RCC 7860 (cell line): ENCODE data around the gene PCSK4.

Source experiments
- DNase-seq: peaks from one replicate; pipeline ENCODE4 v3.0.0-alpha.2; 2015; ENCODE audit warnings: low spot score
- FAIRE-seq: peaks from 2 replicates; lab custom pipeline; 2012; peaks lifted over from hg19 to GRCh38; lab: Jason Lieb, UNC

The PCSK4 gene

GRCh38 chr19:1472231-1473084, 17.7 kb downstream of the PCSK4 start:
- FAIRE-seq, result no peak
- no peak for DNase-seq

- no peak for FAIRE-seq
- DNase-seq, result no peak
Observed at GRCh38 chr19:1471515-1472160, 18.5 kb downstream of the PCSK4 start.

GRCh38 chr19:1471010-1471514, 19.1 kb downstream of the PCSK4 start:
- no peak for DNase-seq
- FAIRE-seq, result no peak

GRCh38 chr19:1470305-1471009, 19.7 kb downstream of the PCSK4 start:
- FAIRE-seq (no peak), DNase-seq (no peak)

GRCh38 chr19:1470055-1470304, 20.2 kb downstream of the PCSK4 start:
- FAIRE-seq, result no peak
- no peak for DNase-seq

- FAIRE-seq, result no peak
- no peak for DNase-seq
Observed at GRCh38 chr19:1469255-1470054, 20.7 kb downstream of the PCSK4 start.

- DNase-seq (no peak), FAIRE-seq (no peak)
Observed at GRCh38 chr19:1468821-1469254, 21.3 kb downstream of the PCSK4 start.

- no peak for FAIRE-seq
- no peak for DNase-seq
Observed at GRCh38 chr19:1468274-1468820, 21.8 kb downstream of the PCSK4 start.

- no peak for DNase-seq
- FAIRE-seq, result no peak
Observed at GRCh38 chr19:1467490-1468273, 22.5 kb downstream of the PCSK4 start.

GRCh38 chr19:1467215-1467489, 23.0 kb downstream of the PCSK4 start:
- FAIRE-seq (no peak), DNase-seq (no peak)

- DNase-seq, result no peak
- no peak for FAIRE-seq
Observed at GRCh38 chr19:1466461-1467214, 23.5 kb downstream of the PCSK4 start.

GRCh38 chr19:1466018-1466460, 24.1 kb downstream of the PCSK4 start:
- DNase-seq (no peak), FAIRE-seq (no peak)

GRCh38 chr19:1465191-1466016, 24.7 kb downstream of the PCSK4 start:
- DNase-seq (no peak), FAIRE-seq (no peak)

GRCh38 chr19:1461862-1462261, 28.3 kb downstream of the PCSK4 start:
- FAIRE-seq, result no peak
- no peak for DNase-seq

- DNase-seq, result no peak
- no peak for FAIRE-seq
Observed at GRCh38 chr19:1460033-1460995, 29.8 kb downstream of the PCSK4 start.

- no peak for FAIRE-seq
- DNase-seq, result no peak
Observed at GRCh38 chr19:1459479-1459878, 30.7 kb downstream of the PCSK4 start.

GRCh38 chr19:1457892-1458291, 32.3 kb downstream of the PCSK4 start:
- DNase-seq (no peak), FAIRE-seq (no peak)
